22Rv1 (cell line): ENCODE data around the gene MNX1.

Source experiments
- H3K27ac ChIP-seq: fragments of 450-650 bp; 2 replicates; pipeline ENCODE4 v1.5.1; 2017
- CTCF ChIP-seq: fragments of 450-650 bp; IDR thresholded peaks from 2 replicates; pipeline ENCODE4 v1.5.1; 2017; ENCODE audit warnings: mild to moderate bottlenecking
- ZFX ChIP-seq: fragments of 450-650 bp; IDR thresholded peaks from 2 replicates; pipeline ENCODE4 v1.6.1; 2017; ENCODE audit warnings: antibody characterized with exemption, borderline replicate concordance

Gene MNX1

GRCh38 chr7:157009778-157010587, 480 bp downstream of the MNX1 start:
- no peak for TF ChIP-seq CTCF
- no peak for TF ChIP-seq ZFX
- H3K27ac ChIP-seq = peak overlapping the region; percentile 67

- TF ChIP-seq ZFX (no peak), CTCF (no peak)
- H3K27ac ChIP-seq = no peak overlapping the region
Observed at GRCh38 chr7:157009170-157009777, 1.2 kb downstream of the MNX1 start.

- no peak overlapping the region for H3K27ac ChIP-seq
Observed at GRCh38 chr7:157008206-157009169, 2.0 kb downstream of the MNX1 start.

GRCh38 chr7:157007470-157008066, 2.9 kb downstream of the MNX1 start:
- no peak for TF ChIP-seq CTCF
- no peak for TF ChIP-seq ZFX
- H3K27ac ChIP-seq = no peak overlapping the region

More at GRCh38 chr7:157008206-157009169, 2.0 kb downstream of the MNX1 start:
- TF ChIP-seq CTCF = no peak
- TF ChIP-seq ZFX = no peak

GRCh38 chr7:157006829-157007469, 3.5 kb downstream of the MNX1 start:
- TF ChIP-seq CTCF (no peak), ZFX (no peak)
- H3K27ac ChIP-seq = no peak overlapping the region

GRCh38 chr7:157006205-157006747, 4.2 kb downstream of the MNX1 start:
- TF ChIP-seq ZFX (no peak), CTCF (no peak)
- H3K27ac ChIP-seq = no peak overlapping the region
